Measurements from ENCODE around the gene GMDS. TPM values are rescaled to one million over a fixed set of nuclear protein-coding genes. Genes with fewer than 3 reads are reported as not detected.

Gene GMDS
- total RNA-seq, 1 donor from 2014 or later, result 44.5 TPM

- intact Hi-C loops (cut with micrococcal nuclease), result no loop called here
- H3K27ac Mint-ChIP-seq, result no peak overlapping the region
- H3K9me3 Mint-ChIP-seq, result no peaks in the 10 kb centered on the region
- DNase-seq (ENCODE audit: low spot score), result no peak
- H3K27me3 Mint-ChIP-seq (ENCODE audit: insufficient read depth), result peaks cover 6% of the 10 kb centered on the region
- no peaks in the 10 kb centered on the region for H3K4me1 Mint-ChIP-seq (ENCODE audit: low read depth)
- H3K4me3 Mint-ChIP-seq, result no peak overlapping the region
- H3K36me3 Mint-ChIP-seq (ENCODE audit: low read depth), result no peaks in the 10 kb centered on the region
Observed at GRCh38 chr6:1878330-1878729, 367.1 kb downstream of the GMDS start.

DNA sequence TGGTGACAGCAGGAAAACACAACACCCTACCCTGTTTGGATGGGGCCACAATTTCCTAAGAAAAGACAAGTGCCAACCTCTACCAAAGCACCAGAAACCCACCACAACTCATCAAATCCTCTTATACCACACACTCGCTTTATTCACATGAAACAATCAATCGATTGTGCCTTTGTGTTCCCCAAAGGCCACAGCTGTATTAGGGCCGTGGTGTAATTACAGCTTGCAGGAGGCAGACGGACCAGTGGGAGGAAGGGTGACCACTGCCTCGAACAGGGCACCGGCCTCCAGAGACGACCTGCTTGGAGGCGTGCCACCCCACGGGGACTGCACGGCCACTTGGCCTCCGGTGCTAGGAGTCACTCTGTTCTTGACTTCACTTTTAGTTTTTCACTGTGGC is 371.6 kb downstream of the GMDS start:
- Mint-ChIP-seq H3K4me3 (no peak overlapping the region), H3K36me3 (ENCODE audit: low read depth) (no peaks in the 10 kb centered on the region), H3K27ac (no peak overlapping the region), H3K9me3 (no peaks in the 10 kb centered on the region), H3K27me3 (ENCODE audit: insufficient read depth) (no peaks in the 10 kb centered on the region), H3K4me1 (ENCODE audit: low read depth) (no peaks in the 10 kb centered on the region)
- no peak for DNase-seq (ENCODE audit: low spot score)
- intact Hi-C loops (cut with micrococcal nuclease), result no loop called here

DNA sequence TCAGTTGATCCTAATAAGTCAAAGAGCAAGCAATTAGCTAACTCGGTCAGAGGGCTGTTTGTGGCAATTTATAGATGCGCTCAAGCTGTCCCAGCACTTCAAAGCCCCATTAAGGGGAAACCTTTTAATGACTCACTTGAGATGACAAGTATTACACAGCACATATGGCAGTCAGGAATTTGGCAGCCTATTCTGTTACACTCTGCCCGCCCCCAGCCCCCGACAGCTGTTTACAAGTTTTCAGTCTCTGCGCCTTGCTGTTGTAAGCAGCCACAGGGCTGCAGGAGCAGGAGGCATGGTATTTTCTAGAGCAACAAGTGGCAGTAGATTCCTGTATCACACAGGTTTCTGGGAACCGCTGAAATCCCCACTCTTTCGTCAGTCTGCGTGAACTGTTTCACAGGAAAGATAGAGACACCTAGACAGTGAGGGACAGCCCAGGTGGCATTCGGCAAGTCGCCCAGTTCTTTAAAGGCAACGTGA is 372.7 kb downstream of the GMDS start:
- Mint-ChIP-seq H3K36me3 (ENCODE audit: low read depth) (no peaks in the 10 kb centered on the region), H3K4me1 (ENCODE audit: low read depth) (no peaks in the 10 kb centered on the region), H3K4me3 (no peak overlapping the region), H3K27me3 (ENCODE audit: insufficient read depth) (no peaks in the 10 kb centered on the region), H3K9me3 (no peaks in the 10 kb centered on the region), H3K27ac (no peak overlapping the region)
- DNase-seq (ENCODE audit: low spot score), result no peak
- intact Hi-C loops (cut with micrococcal nuclease), result no loop called here

GRCh38 chr6:1871724-1872315 is 373.6 kb downstream of the GMDS start:
- H3K4me1 Mint-ChIP-seq (ENCODE audit: low read depth), result no peaks in the 10 kb centered on the region
- DNase-seq (ENCODE audit: low spot score), result no peak
- H3K4me3 Mint-ChIP-seq, result no peak overlapping the region

DNA sequence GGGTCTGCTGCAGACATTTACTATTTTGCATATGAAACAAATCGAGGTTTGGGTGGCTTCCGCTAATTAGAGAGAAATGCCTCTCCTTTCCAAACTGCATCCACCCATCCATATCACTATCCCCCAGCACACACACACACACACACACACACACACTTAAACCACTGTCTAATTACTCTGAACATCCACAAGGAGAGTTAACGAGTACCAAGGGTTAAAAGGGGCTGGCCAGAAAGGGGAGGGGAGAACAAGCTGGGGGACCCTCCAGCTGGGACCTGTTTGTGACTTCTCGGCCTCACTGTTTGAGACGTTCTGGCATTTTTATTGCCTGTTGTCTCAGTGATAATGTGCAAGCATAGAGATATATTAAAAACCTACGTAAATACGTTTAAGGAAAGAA is 374.5 kb downstream of the GMDS start:
- Mint-ChIP-seq H3K36me3 (ENCODE audit: low read depth) (no peaks in the 10 kb centered on the region), H3K9me3 (no peaks in the 10 kb centered on the region), H3K27me3 (ENCODE audit: insufficient read depth) (no peaks in the 10 kb centered on the region), H3K4me1 (ENCODE audit: low read depth) (no peaks in the 10 kb centered on the region), H3K4me3 (no peak overlapping the region), H3K27ac (no peak overlapping the region)
- DNase-seq (ENCODE audit: low spot score), result no peak
- intact Hi-C loops (cut with micrococcal nuclease), result no loop called here

More at GRCh38 chr6:1871724-1872315, 373.6 kb downstream of the GMDS start:
- Mint-ChIP-seq H3K27ac (no peak overlapping the region), H3K27me3 (ENCODE audit: insufficient read depth) (no peaks in the 10 kb centered on the region), H3K36me3 (ENCODE audit: low read depth) (no peaks in the 10 kb centered on the region), H3K9me3 (no peaks in the 10 kb centered on the region)
- intact Hi-C loops (cut with micrococcal nuclease), result no loop called here

- intact Hi-C loops (cut with micrococcal nuclease), result no loop called here
- Mint-ChIP-seq H3K4me1 (ENCODE audit: low read depth) (no peaks in the 10 kb centered on the region), H3K27ac (no peak overlapping the region), H3K9me3 (no peaks in the 10 kb centered on the region), H3K36me3 (ENCODE audit: low read depth) (no peaks in the 10 kb centered on the region), H3K27me3 (ENCODE audit: insufficient read depth) (no peaks in the 10 kb centered on the region), H3K4me3 (no peak overlapping the region)
- no peak for DNase-seq (ENCODE audit: low spot score)
Observed at GRCh38 chr6:1870251-1870650, 375.2 kb downstream of the GMDS start.

DNA sequence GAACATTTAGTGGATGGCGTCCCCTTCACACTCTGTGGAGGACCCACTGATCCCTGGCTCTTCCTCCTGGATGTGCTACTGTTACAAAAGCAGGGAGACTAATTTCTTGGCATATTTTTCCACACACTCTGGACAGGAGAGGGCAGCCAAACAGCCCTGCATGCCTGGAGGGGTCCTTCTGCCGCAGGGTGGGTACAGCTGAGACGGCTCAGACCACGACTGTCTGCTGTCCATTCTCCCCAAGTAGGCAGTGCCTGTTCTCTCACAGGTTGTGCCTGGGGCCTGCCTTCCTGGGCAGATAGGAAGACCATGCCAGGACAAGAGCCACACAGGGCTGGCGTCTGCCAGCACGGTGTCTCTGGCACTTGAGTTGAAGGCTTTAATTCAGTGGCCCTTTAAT is 375.6 kb downstream of the GMDS start:
- intact Hi-C loops (cut with micrococcal nuclease), result no loop called here
- Mint-ChIP-seq H3K36me3 (ENCODE audit: low read depth) (no peaks in the 10 kb centered on the region), H3K27me3 (ENCODE audit: insufficient read depth) (no peaks in the 10 kb centered on the region), H3K4me3 (no peak overlapping the region), H3K27ac (no peak overlapping the region), H3K4me1 (ENCODE audit: low read depth) (no peaks in the 10 kb centered on the region), H3K9me3 (no peaks in the 10 kb centered on the region)
- DNase-seq (ENCODE audit: low spot score), result no peak

GRCh38 chr6:1869308-1869707 is 376.1 kb downstream of the GMDS start:
- no peak overlapping the region for H3K4me3 Mint-ChIP-seq
- H3K27ac Mint-ChIP-seq, result no peak overlapping the region
- no peak for DNase-seq (ENCODE audit: low spot score)
- intact Hi-C loops (cut with micrococcal nuclease), result no loop called here
- H3K4me1 Mint-ChIP-seq (ENCODE audit: low read depth), result no peaks in the 10 kb centered on the region
- no peaks in the 10 kb centered on the region for H3K36me3 Mint-ChIP-seq (ENCODE audit: low read depth)
- no peaks in the 10 kb centered on the region for H3K9me3 Mint-ChIP-seq
- no peaks in the 10 kb centered on the region for H3K27me3 Mint-ChIP-seq (ENCODE audit: insufficient read depth)

DNA sequence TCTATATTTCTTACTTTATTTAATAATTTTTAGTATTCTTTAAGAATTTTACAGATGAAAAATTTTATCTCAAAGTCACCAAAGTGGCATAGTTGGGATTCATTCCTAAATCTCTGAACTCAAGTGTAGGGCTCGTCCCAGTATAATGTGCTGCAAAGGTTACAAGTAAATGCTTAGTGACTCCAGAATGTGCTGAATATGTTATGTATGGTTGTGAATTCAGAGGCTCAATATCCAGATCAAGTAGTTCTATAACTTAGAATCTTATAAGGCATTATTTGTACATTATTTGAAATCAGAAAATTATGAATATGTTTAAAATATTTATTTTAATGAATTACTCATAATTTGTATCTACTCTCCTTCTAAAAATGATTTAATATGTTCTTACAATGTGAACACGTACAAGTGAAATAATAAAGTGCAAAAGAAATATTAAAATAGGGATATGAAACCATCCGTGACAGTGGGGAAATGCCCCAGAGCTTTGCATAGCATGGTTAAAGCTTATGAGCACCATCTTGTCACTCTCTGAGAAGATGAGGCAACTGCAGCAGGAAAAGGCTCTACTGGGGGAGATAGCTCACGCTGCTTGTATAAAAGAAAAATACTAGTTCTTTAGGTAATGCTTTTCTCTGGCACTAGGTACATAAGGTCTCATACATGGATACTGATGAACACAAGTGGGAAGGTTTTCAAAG is 376.7 kb downstream of the GMDS start:
- no peaks in the 10 kb centered on the region for H3K27me3 Mint-ChIP-seq (ENCODE audit: insufficient read depth)
- no peaks in the 10 kb centered on the region for H3K36me3 Mint-ChIP-seq (ENCODE audit: low read depth)
- H3K27ac Mint-ChIP-seq, result no peak overlapping the region
- H3K9me3 Mint-ChIP-seq, result no peaks in the 10 kb centered on the region
- no peak overlapping the region for H3K4me3 Mint-ChIP-seq
- H3K4me1 Mint-ChIP-seq (ENCODE audit: low read depth), result no peaks in the 10 kb centered on the region
- no peak for DNase-seq (ENCODE audit: low spot score)
- intact Hi-C loops (cut with micrococcal nuclease), result no loop called here

DNA sequence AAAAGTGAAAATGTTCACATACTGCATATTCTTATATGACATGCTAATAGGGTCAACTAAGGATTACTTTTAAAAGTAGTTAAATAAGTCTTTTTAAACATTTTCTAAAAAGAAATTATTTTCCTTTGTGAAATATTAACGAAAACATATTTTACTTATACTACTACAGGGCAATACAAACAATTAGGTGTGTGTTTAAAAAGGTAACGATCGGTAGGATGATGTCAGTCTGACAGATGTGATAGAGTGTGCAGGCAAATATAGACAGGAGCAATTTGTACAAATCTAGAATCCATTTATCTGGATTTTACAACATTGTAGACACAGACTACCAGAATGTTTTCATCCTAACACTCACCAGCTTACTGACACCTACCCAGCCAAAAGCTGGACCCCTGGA is 378.2 kb downstream of the GMDS start:
- Mint-ChIP-seq H3K36me3 (ENCODE audit: low read depth) (no peaks in the 10 kb centered on the region), H3K4me1 (ENCODE audit: low read depth) (no peaks in the 10 kb centered on the region), H3K4me3 (no peak overlapping the region), H3K27ac (no peak overlapping the region), H3K27me3 (ENCODE audit: insufficient read depth) (no peaks in the 10 kb centered on the region), H3K9me3 (no peaks in the 10 kb centered on the region)
- intact Hi-C loops (cut with micrococcal nuclease), result no loop called here
- DNase-seq (ENCODE audit: low spot score), result no peak

GRCh38 chr6:1865585-1865984 is 379.8 kb downstream of the GMDS start:
- Mint-ChIP-seq H3K27me3 (ENCODE audit: insufficient read depth) (no peaks in the 10 kb centered on the region), H3K4me3 (no peak overlapping the region), H3K36me3 (ENCODE audit: low read depth) (no peaks in the 10 kb centered on the region), H3K27ac (no peak overlapping the region), H3K9me3 (no peaks in the 10 kb centered on the region), H3K4me1 (ENCODE audit: low read depth) (no peaks in the 10 kb centered on the region)
- no peak for DNase-seq (ENCODE audit: low spot score)
- intact Hi-C loops (cut with micrococcal nuclease), result no loop called here

GRCh38 chr6:1864496-1864895 is 380.9 kb downstream of the GMDS start:
- intact Hi-C loops (cut with micrococcal nuclease), result no loop called here
- Mint-ChIP-seq H3K36me3 (ENCODE audit: low read depth) (no peaks in the 10 kb centered on the region), H3K4me1 (ENCODE audit: low read depth) (no peaks in the 10 kb centered on the region), H3K27ac (no peak overlapping the region), H3K4me3 (no peak overlapping the region), H3K27me3 (ENCODE audit: insufficient read depth) (no peaks in the 10 kb centered on the region), H3K9me3 (no peaks in the 10 kb centered on the region)
- DNase-seq (ENCODE audit: low spot score), result no peak

DNA sequence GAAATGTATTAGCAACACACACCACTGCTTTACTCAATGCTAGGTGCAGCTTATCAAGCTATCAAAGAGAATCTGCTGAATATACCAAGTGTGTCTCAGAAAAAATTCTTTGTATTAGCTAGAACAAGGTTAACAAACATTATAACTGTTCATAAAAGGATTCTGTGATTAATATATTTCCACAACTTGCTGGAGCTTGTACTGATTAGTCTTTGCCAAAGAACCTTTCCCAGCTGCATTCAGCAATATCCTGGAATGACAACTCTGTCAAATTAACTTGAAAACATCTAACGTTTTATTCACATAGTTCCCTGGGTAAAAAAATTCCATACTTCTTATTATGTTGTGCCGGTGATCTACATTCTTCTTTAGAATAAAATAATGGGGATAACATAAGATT is 383.0 kb downstream of the GMDS start:
- intact Hi-C loops (cut with micrococcal nuclease), result no loop called here
- Mint-ChIP-seq H3K27me3 (ENCODE audit: insufficient read depth) (no peaks in the 10 kb centered on the region), H3K27ac (no peak overlapping the region), H3K4me3 (no peak overlapping the region), H3K4me1 (ENCODE audit: low read depth) (no peaks in the 10 kb centered on the region), H3K36me3 (ENCODE audit: low read depth) (no peaks in the 10 kb centered on the region), H3K9me3 (no peaks in the 10 kb centered on the region)
- DNase-seq (ENCODE audit: low spot score), result no peak

Measured in activated T-helper 1 cell treated with anti-CD3 and anti-CD28 coated beads, Interleukin-12 subunit alpha, Interleukin-12 subunit beta, Interleukin-2, Interleukin-4 antibody, amounts not matched to agents 30 ng/mL and 10 ng/mL and 1 ng/mL, durations not matched to agents 14 hours and 24 hours and 36 hours (primary cell).